Non-pigmented ciliary epithelial cell (primary cell): ENCODE data around the gene PAGR1.
"Not testable (repeated sequence)": the region's sequence is repeated elsewhere in the genome, so short reads cannot be mapped to it uniquely, and the experiment has no call there.

Experiments
- DNase-seq: peaks from one replicate; pipeline ENCODE4 v3.0.0-alpha.2; 2010; ENCODE audit warnings: low read depth

The PAGR1 gene

DNA sequence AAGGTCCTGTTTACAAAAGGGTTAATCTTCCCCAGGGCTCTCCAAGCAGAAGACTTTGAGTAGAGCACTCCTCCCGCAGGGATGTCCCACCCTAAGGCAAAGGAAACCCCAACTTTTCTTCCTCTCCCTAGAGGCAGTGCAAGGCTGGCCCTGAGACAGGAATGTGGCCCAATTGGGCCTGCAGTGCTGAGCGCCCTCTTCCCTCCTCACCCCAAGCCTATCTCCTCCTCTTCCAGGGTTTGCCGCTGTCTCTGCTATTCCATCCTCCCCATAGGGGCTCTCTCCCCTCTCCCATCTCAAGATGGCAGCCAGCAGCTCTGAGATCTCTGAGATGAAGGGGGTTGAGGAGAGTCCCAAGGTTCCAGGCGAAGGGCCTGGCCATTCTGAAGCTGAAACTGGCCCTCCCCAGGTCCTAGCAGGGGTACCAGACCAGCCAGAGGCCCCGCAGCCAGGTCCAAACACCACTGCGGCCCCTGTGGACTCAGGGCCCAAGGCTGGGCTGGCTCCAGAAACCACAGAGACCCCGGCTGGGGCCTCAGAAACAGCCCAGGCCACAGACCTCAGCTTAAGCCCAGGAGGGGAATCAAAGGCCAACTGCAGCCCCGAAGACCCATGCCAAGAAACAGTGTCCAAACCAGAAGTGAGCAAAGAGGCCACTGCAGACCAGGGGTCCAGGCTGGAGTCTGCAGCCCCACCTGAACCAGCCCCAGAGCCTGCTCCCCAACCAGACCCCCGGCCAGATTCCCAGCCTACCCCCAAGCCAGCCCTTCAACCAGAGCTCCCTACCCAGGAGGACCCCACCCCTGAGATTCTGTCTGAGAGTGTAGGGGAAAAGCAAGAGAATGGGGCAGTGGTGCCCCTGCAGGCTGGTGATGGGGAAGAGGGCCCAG lies 3.0 kb upstream of the PAGR1 start:
- DNase-seq: no peak

DNA sequence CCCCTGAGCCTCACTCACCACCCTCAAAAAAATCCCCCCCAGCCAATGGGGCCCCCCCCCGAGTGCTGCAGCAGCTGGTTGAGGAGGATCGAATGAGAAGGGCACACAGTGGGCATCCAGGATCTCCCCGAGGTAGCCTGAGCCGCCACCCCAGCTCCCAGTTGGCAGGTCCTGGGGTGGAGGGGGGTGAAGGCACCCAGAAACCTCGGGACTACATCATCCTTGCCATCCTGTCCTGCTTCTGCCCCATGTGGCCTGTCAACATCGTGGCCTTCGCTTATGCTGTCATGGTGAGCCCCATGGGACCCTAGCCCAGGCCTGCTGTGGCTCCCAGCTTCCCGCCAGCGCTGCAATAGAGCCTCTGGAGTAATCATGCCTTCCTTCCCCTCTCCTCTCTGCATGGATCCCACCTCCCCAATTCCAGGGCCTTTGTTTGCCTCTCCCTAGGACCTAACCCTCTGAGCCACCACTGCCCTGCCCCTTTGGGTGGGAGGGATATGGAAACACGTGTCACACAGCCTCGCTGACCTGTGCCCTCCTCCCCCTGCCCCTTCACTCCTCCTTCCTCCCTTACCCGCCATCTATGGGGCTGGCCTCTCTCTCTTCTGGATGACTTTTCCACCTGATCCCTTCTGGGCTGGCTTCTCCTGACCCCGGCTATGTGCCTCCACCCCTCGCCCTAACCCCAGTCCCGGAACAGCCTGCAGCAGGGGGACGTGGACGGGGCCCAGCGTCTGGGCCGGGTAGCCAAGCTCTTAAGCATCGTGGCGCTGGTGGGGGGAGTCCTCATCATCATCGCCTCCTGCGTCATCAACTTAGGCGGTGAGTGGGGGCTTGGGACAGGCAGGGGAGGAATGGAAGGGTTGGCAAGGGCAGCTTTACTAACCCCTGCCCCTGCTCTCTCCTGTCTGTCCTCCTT lies 2.0 kb upstream of the PAGR1 start:
- no peak for DNase-seq

DNA sequence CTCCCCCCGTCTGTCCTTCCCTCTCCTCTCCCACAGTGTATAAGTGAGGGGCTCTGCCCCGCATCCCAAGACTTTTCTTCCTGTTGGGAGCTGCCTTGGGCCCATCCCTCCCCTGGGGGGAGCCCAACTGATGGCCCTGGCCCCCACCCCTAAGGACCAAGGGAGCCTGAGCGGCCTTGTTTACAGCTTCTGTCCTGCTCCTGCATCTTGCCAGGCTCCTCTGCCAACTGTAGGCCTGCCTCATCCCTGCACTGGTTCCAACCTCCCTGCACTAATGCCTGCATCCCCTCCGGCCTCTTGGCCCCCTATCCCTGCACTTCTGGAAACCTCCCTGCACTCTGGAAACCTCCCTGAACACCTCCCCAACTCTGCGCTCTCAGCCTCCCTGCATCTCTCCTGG lies 1.4 kb upstream of the PAGR1 start:
- no peak for DNase-seq

DNA sequence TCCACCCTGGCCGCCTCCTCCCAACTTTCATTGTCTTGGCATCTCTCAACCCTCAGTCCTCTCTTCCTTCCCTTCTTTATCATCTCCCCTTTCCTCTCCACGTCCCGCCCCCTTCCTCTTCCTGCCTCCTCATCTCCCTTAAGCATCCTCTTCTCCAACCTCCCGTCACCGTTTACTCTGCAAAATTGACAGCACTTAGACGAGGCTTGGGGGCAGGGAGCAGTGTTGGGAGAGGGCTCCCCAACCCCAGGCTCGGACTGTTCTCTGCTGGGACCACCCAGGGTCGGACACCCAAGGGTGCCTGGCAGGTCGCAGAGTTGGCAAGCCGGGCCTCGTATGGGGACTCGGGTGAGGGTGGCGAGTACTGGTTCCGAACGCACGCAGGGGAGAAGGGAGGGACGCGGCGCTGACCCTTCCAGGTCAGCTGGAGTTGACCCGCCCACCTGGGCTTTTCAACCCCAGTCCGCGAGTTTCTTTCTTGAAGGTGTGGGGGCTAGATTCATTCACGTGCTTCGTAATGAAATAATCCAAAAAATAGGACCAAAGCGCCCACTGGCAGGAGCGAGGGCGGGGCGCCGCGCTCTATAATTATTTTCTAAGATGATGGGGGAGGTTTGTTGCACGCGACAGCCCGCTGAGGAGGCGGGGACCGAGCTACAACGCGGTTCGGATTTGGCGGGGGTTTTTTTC lies 775 bp upstream of the PAGR1 start:
- no peak for DNase-seq

- DNase-seq: no peak
Measured at GRCh38 chr16:29816694-29817441, 916 bp downstream of the PAGR1 start.

DNA sequence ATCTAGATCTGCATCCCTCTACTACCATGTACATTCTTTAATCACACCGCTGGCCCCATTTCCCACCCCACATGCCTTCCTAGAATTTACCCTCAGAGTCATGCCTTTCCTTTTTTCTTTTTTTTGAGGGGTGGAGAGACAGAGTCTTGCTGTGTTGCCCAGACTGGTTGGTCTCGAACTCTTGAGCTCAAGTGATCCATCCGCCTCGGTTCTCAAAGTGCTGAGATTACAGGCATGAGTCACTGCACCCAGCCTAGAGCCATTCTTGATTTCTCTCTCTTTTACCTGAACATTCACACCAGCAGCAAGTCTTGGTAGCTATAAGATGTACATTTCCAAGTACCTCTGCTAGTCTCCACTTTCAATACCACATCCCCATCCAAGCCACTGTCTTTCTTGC lies 2.1 kb downstream of the PAGR1 start:
- no peak for DNase-seq

- no peak for DNase-seq
Measured at GRCh38 chr16:29819506-29819905, 3.6 kb downstream of the PAGR1 start.

DNA sequence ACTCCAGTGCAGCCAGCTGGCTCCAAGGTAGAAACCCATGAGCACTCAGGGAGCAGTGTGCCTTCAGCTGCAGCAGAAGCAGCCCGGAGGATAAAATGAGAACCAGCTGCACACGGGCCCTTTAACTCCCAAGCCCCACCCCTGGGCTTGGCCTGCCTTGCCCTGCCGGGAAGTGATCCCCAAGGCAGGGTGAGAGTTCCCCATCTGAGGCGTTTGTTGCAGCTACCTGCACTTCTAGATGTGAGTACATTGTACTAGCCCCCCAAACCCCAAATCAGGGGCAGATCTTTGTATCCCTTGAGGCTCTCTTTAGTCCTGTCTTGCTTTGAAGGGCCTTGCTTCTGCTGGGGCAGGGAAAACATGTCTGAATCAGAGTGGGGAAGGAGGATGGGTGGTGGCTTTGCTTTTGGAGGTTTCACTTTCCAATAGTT lies 4.3 kb downstream of the PAGR1 start, which contains the start of gene MVP:
TSS of gene MVP (plus strand) at position 192 of the 431 bp plus-strand sequence. CDS start 10,088 bp downstream, outside the sequence.
- DNase-seq: no peak

DNA sequence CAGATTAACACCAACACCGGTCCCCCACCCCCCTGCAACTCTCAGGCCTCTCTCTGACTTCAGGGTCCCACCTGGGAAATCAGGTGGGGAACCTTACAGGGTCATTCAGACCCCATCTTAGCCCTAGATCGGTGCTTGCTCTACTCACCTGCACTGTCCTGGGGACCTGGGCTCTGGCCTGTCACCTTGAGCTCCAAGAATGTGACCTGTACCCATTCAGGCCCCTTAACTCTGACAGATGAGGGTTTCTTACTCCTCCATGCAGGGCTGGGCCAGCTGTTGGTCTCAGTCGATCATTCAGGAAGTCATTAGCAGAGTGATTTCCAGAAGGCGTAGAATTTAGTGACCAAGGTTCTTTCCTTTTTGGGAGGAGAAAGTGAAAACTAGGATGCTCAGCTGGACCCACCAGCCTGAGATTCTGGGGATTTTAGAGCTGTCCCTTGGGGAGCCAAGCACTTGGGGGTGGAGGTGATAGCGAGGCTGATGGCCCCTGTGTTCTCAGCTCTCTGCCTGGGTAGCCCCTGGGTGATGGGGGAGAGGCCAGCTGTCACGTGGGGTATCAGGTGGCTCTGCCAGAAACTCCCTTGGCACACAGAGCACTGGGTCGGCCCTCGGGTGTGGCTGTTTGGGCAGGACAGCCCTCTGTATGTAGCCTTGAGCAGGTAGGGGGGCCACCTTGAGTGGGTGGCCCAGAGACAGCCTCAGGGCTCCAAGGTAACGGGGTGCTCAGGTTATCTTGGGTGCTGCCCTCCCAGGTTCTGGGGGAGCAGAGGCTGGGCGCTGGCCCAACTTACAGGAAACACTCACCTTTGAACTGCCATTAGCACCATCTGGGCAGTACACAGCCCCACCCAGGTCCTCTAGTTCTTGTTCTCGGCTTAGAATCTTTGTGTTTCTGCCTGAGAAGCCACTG lies 5.0 kb downstream of the PAGR1 start:
- no peak for DNase-seq

GRCh38 chr16:29821643-29822115 lies 5.7 kb downstream of the PAGR1 start:
- DNase-seq: no peak

DNA sequence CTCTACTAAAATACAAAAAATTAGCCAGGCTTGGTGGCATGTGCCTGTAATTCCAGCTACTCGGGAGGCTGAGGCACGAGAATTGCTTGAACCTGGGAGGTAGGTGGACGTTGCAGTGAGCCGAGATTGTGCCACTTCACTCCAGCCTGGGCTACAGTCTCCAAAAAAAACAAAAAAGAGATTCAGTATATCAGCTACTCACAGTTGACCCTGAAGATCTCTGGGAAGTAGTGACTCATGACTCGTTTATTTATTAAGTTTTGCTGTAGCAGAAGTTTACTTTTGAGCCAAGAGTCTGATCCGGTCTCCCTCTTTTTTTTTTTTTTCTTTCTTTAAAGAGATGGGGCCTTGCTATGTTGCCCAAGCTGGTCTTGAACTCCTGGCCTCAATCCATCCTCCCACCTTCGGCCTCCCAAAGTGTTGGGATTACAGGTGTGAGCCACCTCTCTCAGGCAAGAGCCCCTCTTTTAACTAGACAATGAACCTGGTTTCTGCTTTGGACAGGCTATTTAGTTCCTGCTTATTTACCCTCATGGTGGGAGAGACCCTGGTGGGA lies 8.7 kb downstream of the PAGR1 start:
- no peak for DNase-seq

DNA sequence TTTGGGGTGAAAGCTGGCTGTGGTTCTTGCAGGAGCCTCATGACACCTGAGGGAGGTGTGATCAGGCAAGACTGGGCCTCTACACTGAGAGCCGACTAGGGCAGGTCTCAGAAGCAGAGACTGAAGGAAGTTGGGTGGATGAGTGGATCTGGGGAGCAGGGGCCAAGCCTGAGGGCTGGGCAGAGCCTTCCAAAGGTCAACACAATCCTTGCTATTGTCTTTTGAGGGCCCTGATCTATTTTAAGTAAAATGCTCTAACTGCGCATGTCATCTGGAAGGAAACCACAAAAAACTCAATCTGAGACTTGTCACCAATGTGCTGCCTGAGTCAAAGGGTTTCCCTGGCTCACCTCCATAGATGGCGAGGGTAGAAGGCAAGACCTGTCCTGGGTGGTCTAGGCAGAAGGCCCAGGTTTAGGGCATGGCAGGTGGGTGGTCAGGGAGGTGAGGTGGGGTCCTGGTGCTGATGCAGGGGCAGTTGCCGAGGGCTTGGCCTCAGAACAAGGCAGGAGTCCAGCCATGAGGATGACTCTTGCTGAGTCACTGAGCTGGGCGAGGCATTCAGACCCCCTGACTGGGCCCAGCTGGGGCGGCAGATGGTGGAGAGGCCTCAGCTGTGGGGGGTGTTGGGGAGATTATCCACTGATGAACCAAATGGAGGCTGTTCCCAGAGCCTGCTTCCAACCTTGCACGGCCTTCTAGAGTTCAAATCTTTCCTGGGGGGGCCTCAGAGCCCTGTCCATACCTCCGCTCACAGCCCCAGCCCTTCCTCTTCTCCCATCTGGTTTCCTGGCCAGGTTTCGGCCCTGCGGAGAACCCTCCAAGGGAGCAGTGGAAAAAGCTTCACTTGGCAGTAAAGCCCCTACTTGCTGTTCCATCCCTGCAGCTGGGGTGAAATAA lies 9.4 kb downstream of the PAGR1 start:
- peak; percentile 57 for DNase-seq

DNA sequence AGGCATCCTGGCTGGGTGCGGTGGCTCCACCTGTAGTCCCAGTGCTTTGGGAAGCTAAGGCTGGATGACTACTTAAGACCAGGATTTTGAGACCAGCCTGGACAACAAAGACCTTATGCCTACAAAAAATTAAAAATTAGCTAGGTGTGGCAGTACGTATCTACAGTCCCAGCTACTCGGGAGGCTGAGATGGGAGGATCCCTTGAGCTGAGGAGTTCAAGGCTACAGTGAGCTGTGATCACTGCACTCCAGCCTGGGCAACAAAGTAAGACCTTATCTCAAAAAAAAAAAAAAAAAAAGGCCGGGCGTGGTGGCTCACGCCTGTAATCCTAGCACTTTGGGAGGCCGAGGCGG lies 10.4 kb downstream of the PAGR1 start:
- DNase-seq: no peak

DNA sequence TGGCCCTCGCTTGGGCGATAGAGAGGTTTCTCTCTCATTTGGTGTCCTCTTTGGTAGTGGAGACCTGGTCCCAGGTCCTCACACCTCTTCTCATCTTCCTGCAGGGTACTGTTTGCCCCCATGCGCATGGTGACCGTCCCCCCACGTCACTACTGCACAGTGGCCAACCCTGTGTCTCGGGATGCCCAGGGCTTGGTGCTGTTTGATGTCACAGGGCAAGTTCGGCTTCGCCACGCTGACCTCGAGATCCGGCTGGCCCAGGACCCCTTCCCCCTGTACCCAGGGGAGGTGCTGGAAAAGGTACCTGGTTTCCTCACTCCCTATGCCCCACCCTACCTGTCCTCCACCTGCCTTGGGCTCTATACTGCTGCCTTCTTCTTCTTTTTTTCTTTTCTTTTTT lies 14.8 kb downstream of the PAGR1 start:
- DNase-seq: no peak

GRCh38 chr16:29831490-29831889 lies 15.5 kb downstream of the PAGR1 start:
- no peak for DNase-seq

- DNase-seq: not testable (repeated sequence)
Measured at GRCh38 chr16:29833219-29833618, 17.3 kb downstream of the PAGR1 start.

- DNase-seq: no peak
Measured at GRCh38 chr16:29834079-29834478, 18.1 kb downstream of the PAGR1 start.

GRCh38 chr16:29835926-29836325 lies 20.0 kb downstream of the PAGR1 start:
- no peak for DNase-seq

DNA sequence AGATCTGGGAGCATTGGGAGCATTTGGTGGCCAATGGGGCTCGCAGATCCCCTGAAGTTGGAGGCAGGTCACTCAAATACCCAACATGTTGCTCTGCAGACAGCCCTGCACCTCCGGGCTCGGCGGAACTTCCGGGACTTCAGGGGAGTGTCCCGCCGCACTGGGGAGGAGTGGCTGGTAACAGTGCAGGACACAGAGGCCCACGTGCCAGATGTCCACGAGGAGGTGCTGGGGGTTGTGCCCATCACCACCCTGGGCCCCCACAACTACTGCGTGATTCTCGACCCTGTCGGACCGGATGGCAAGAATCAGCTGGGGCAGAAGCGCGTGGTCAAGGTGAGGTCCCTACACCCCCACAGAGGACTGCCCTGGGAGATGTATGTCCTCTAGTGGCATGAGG lies 20.7 kb downstream of the PAGR1 start:
- DNase-seq: no peak
